Fibroblast of lung (primary cell): Measurements from ENCODE around the gene SLC30A5. TPM values are rescaled to one million over a fixed set of nuclear protein-coding genes. Genes with fewer than 3 reads are reported as not detected.
"Not testable (repeated sequence)": the region's sequence is repeated elsewhere in the genome, so short reads cannot be mapped to it uniquely, and the experiment has no call there.

Experiments used
- DNase-seq, 2 donors: peaks; one replicate each; pipeline versions ENCODE4 v3.0.0 to v3.0.0-alpha.2; 2010; ENCODE audit warnings: low read depth in 2 of 2
- H2AFZ ChIP-seq: 2 replicates; pipeline ENCODE4 v1.5.1; 2012; ENCODE audit warnings: low read length, control low read depth, inconsistent platforms
- H3K27ac ChIP-seq: 2 replicates; pipeline ENCODE4 v1.5.1; 2011; ENCODE audit warnings: low read length, control low read depth; ENCODE audit not compliant: insufficient read depth
- H3K27me3 ChIP-seq: 2 replicates; pipeline ENCODE4 v1.5.1; 2011; ENCODE audit warnings: mild to moderate bottlenecking, low read length; ENCODE audit not compliant: control insufficient read depth, insufficient read depth
- H3K36me3 ChIP-seq: 2 replicates; pipeline ENCODE4 v1.5.1; 2011; ENCODE audit warnings: low read length; ENCODE audit not compliant: control insufficient read depth, insufficient read depth
- H3K4me1 ChIP-seq: 2 replicates; pipeline ENCODE4 v1.5.1; 2011; ENCODE audit warnings: low read length; ENCODE audit not compliant: control insufficient read depth, insufficient read depth; ENCODE audit errors: extremely low read depth
- H3K4me2 ChIP-seq: 2 replicates; pipeline ENCODE4 v1.5.1; 2011; ENCODE audit warnings: low read length, control low read depth; ENCODE audit not compliant: insufficient read depth; ENCODE audit errors: extremely low read depth
- H3K4me3 ChIP-seq, 4 experiments: fragments of 200-600 bp in 1 of 4; sonication (generic) in 1 of 4; replicated peaks in 1 of 4; 2 replicates each; pipeline ENCODE4 v1.5.1; 2011 to 2016; ENCODE audit warnings: low read length in 4 of 4, low read depth in 3 of 4, mild to moderate bottlenecking in 3 of 4, control low read depth in 2 of 4, inconsistent platforms in 1 of 4, mixed read lengths in 1 of 4; ENCODE audit not compliant: insufficient read depth in 1 of 4; ENCODE audit errors: control extremely low read depth in 1 of 4
- H3K79me2 ChIP-seq: 2 replicates; pipeline ENCODE4 v1.5.1; 2012; ENCODE audit warnings: mild to moderate bottlenecking, low read length, inconsistent platforms; ENCODE audit not compliant: control insufficient read depth, insufficient read depth
- H3K9ac ChIP-seq: 2 replicates; pipeline ENCODE4 v1.5.1; 2011; ENCODE audit warnings: mild to moderate bottlenecking, low read length, control low read depth; ENCODE audit not compliant: insufficient read depth
- H3K9me3 ChIP-seq: 2 replicates; pipeline ENCODE4 v1.5.1; 2012; ENCODE audit warnings: low read depth, low read length; ENCODE audit not compliant: control insufficient read depth, insufficient read depth
- H4K20me1 ChIP-seq: 2 replicates; pipeline ENCODE4 v1.5.1; 2011; ENCODE audit warnings: low read length; ENCODE audit not compliant: control insufficient read depth, insufficient read depth; ENCODE audit errors: extremely low read depth
- EZH2 ChIP-seq: IDR thresholded peaks from 2 replicates; pipeline ENCODE4 v1.5.1; 2012; ENCODE audit warnings: low read length, control low read depth, mild to moderate bottlenecking; ENCODE audit errors: missing control alignments
- polyA plus RNA-seq, 2 donors: library from polyadenylated mRNA; depleted of rRNA in 1 of 2; stranded (reverse) in 1 of 2; unstranded in 1 of 2; fragments of >200 nt; gene quantifications; 2 replicates each; pipeline ENCODE4 v1.2.1, GENCODE V29; 2011 to 2012; ENCODE audit warnings: missing spikeins in 1 of 2
- total RNA-seq: library from RNA; depleted of rRNA; stranded (reverse); fragments of >200 nt; gene quantifications from 2 replicates; pipeline ENCODE4 v1.2.1, GENCODE V29; 2014
- TF ChIP-seq, protein P1 (sequence below), 2 donors: IDR thresholded peaks in 1 of 2; conservative IDR thresholded peaks in 1 of 2; 1 replicate in 1 of 2; 2 replicates in 1 of 2; pipeline ENCODE4 v1.5.1; 2011 to 2012; ENCODE audit warnings: low read length in 2 of 2, control low read depth in 1 of 2, inconsistent platforms in 1 of 2, low read depth in 1 of 2, mild to moderate bottlenecking in 1 of 2

SLC30A5 gene
- total and polyA plus RNA-seq, 2 donors (not counting 1 experiment from before 2014, with no cell fraction given) = 48.0 to 97.1 TPM

- Histone ChIP-seq H2AFZ (no peak overlapping the region), H3K4me1 (no peaks in the 10 kb centered on the region), H3K36me3 (no peaks in the 10 kb centered on the region), H3K4me3 (no peak overlapping the region), H3K27me3 (no peaks in the 10 kb centered on the region), H3K4me2 (no peak overlapping the region), H3K9ac (no peak overlapping the region), H3K27ac (no peak overlapping the region), H3K79me2 (no peaks in the 10 kb centered on the region), H4K20me1 (no peaks in the 10 kb centered on the region), H3K9me3 (no peaks in the 10 kb centered on the region)
- DNase-seq = no peak
- TF ChIP-seq, protein P1, sequence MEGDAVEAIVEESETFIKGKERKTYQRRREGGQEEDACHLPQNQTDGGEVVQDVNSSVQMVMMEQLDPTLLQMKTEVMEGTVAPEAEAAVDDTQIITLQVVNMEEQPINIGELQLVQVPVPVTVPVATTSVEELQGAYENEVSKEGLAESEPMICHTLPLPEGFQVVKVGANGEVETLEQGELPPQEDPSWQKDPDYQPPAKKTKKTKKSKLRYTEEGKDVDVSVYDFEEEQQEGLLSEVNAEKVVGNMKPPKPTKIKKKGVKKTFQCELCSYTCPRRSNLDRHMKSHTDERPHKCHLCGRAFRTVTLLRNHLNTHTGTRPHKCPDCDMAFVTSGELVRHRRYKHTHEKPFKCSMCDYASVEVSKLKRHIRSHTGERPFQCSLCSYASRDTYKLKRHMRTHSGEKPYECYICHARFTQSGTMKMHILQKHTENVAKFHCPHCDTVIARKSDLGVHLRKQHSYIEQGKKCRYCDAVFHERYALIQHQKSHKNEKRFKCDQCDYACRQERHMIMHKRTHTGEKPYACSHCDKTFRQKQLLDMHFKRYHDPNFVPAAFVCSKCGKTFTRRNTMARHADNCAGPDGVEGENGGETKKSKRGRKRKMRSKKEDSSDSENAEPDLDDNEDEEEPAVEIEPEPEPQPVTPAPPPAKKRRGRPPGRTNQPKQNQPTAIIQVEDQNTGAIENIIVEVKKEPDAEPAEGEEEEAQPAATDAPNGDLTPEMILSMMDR (conservative IDR thresholded peaks at IDR 0.05 in 1 of 2, IDR thresholded peaks at IDR 0.05 in 1 of 2; ENCODE audit: low read depth in 1 of 2, low read length in 2 of 2) = no peak
- TF ChIP-seq EZH2 = no peak
Observed at GRCh38 chr5:69086206-69086605, 7.6 kb upstream of the SLC30A5 start.

DNA sequence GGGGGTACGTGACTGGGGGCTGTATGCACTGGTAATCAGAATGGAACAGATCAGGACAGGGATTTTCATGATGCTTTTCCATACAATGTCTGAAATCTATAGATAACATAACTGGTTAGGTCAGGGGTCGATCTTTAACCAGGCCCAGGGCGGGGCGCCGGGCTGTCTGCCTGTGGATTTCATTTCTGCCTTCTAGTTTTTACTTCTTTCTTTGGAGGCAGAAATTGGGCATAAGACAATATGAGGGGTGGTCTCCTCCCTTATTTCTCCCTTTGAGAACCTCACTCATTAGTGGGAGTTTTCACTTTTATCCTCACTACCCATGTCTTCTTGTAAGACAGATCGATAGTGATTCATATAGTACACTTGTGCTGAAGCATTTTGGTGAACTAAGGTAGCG, 5.8 kb upstream of the SLC30A5 start:
- H4K20me1 ChIP-seq, H3K79me2 ChIP-seq, H3K4me3 ChIP-seq, H3K4me1 ChIP-seq, H3K36me3 ChIP-seq, H3K27ac ChIP-seq, H3K9ac ChIP-seq, DNase-seq, H3K27me3 ChIP-seq, H3K9me3 ChIP-seq, H2AFZ ChIP-seq, H3K4me2 ChIP-seq: not testable (repeated sequence)

GRCh38 chr5:69090158-69090557, 3.7 kb upstream of the SLC30A5 start:
- Histone ChIP-seq H3K4me2 (no peak overlapping the region), H3K27ac (no peak overlapping the region), H3K79me2 (peaks cover 9% of the 10 kb centered on the region), H2AFZ (no peak overlapping the region), H3K4me1 (peaks cover 2% of the 10 kb centered on the region), H4K20me1 (no peaks in the 10 kb centered on the region), H3K9ac (no peak overlapping the region), H3K27me3 (no peaks in the 10 kb centered on the region), H3K4me3 (no peak overlapping the region), H3K36me3 (no peaks in the 10 kb centered on the region), H3K9me3 (no peaks in the 10 kb centered on the region)
- no peak for TF ChIP-seq EZH2
- TF ChIP-seq, protein P1 (conservative IDR thresholded peaks at IDR 0.05 in 1 of 2, IDR thresholded peaks at IDR 0.05 in 1 of 2; ENCODE audit: low read depth in 1 of 2, low read length in 2 of 2) = no peak
- no peak for DNase-seq
